HCT116 (cell line): Measurements from ENCODE around the gene SCAF4. TPM values are rescaled to one million over a fixed set of nuclear protein-coding genes. Genes with fewer than 3 reads are reported as not detected.

Source experiments
- ATAC-seq: fragments of 200-7000 bp; cut with Tn5 transposase; 2 replicates; pipeline ENCODE4 v1.9.1; 2020; ENCODE audit warnings: mild to moderate bottlenecking, moderate library complexity
- BruUV-seq: library from RNA; stranded (reverse); fragments of 400-500 nt; replicated peaks from 2 replicates; lab custom pipeline; 2021; lab: Mats Ljungman, UMichigan
- CTCF ChIA-PET: fragments of 300-600 bp; sonication (Branson Sonifier 250); formaldehyde crosslinking; loops from one replicate; lab custom pipeline; 2021; ENCODE audit warnings: antibody characterized with exemption; lab: Charles Lee
- POLR2A ChIA-PET: fragments of 300-600, 350-600 bp; sonication (Branson Sonifier 250); formaldehyde crosslinking; loops from one replicate; lab custom pipeline; 2021; ENCODE audit warnings: antibody characterized with exemption; lab: Charles Lee
- RAD21 ChIA-PET, 2 experiments: fragments of 300-600 bp; sonication (Branson Sonifier 250); formaldehyde crosslinking; loops; one replicate each; lab custom pipeline; 2023; ENCODE audit warnings: low total read pairs in 2 of 2; ENCODE audit not compliant: uncharacterized antibody in 2 of 2, unreplicated experiment in 2 of 2, low non-redundant PET in 1 of 2; lab: Charles Lee
- DNase-seq: peaks from one replicate; pipeline ENCODE4 v3.0.0-alpha.2; 2010; ENCODE audit warnings: low read depth, low spot score
- H2AFZ ChIP-seq: fragments of 200-600 bp; shearing (Covaris generic), sonication (generic); 2 replicates; pipeline ENCODE4 v1.6.1; 2017; ENCODE audit warnings: low read depth, mixed run types, mixed read lengths, antibody characterized with exemption, low read length; ENCODE audit not compliant: poor library complexity, severe bottlenecking
- H3K27ac ChIP-seq: 2 replicates; pipeline ENCODE4 v1.5.1; 2012; ENCODE audit warnings: low read depth, low read length
- H3K27me3 ChIP-seq: fragments of 200-600 bp; sonication (generic); 2 replicates; pipeline ENCODE4 v1.6.1; 2016; ENCODE audit warnings: mixed run types, low read length, mixed read lengths; ENCODE audit not compliant: insufficient read depth
- H3K36me3 ChIP-seq, 2 experiments: fragments of 200-500 bp in 1 of 2; fragments of 200-600 bp in 1 of 2; sonication (Bioruptor generic) in 1 of 2; sonication (generic) in 1 of 2; 2 replicates each; pipeline versions ENCODE4 v1.5.1 to v1.6.1; 2014 to 2016; ENCODE audit warnings: low read length in 2 of 2, inconsistent platforms in 1 of 2, mixed read lengths in 1 of 2, mixed run types in 1 of 2; ENCODE audit not compliant: insufficient read depth in 2 of 2, control insufficient read depth in 1 of 2
- H3K4me1 ChIP-seq, 2 experiments: fragments of 200-600 bp in 1 of 2; sonication (generic) in 1 of 2; 2 replicates each; pipeline versions ENCODE4 v1.5.1 to v1.6.1; 2012 to 2017; ENCODE audit warnings: low read length in 2 of 2, inconsistent platforms in 1 of 2, mild to moderate bottlenecking in 1 of 2, mixed read lengths in 1 of 2, mixed run types in 1 of 2, moderate library complexity in 1 of 2; ENCODE audit not compliant: insufficient read depth in 2 of 2, control insufficient read depth in 1 of 2
- H3K4me2 ChIP-seq: fragments of 200-600 bp; sonication (generic); 2 replicates; pipeline ENCODE4 v1.6.1; 2017; ENCODE audit warnings: mixed run types, low read length, mixed read lengths
- H3K4me3 ChIP-seq, 2 experiments: fragments of 200-600 bp in 1 of 2; sonication (generic) in 1 of 2; replicated peaks in 1 of 2; 2 replicates each; pipeline ENCODE4 v1.5.1; 2011 to 2016; ENCODE audit warnings: low read length in 2 of 2, control low read depth in 1 of 2, low read depth in 1 of 2, mild to moderate bottlenecking in 1 of 2, mixed read lengths in 1 of 2, mixed run types in 1 of 2
- H3K79me2 ChIP-seq: fragments of 200-600 bp; sonication (generic); 2 replicates; pipeline ENCODE4 v1.6.1; 2017; ENCODE audit warnings: mild to moderate bottlenecking, mixed run types, low read length, moderate library complexity, mixed read lengths; ENCODE audit not compliant: insufficient read depth
- H3K9ac ChIP-seq: fragments of 200-600 bp; sonication (generic); 2 replicates; pipeline ENCODE4 v1.6.1; 2016; ENCODE audit warnings: low read length, mixed read lengths
- H3K9me2 ChIP-seq: fragments of 200-600 bp; sonication (generic), shearing (Covaris generic); 2 replicates; pipeline ENCODE4 v1.6.1; 2017; ENCODE audit warnings: mixed run types, mild to moderate bottlenecking, moderate library complexity; ENCODE audit not compliant: insufficient read depth
- H3K9me3 ChIP-seq, 2 experiments: fragments of 200-500 bp in 1 of 2; fragments of 200-600 bp in 1 of 2; sonication (Bioruptor generic) in 1 of 2; sonication (generic) in 1 of 2; 2 replicates each; pipeline ENCODE4 v1.6.1; 2014 to 2017; ENCODE audit warnings: low read length in 2 of 2, mixed read lengths in 2 of 2, inconsistent platforms in 1 of 2, low read depth in 1 of 2, mild to moderate bottlenecking in 1 of 2, mixed run types in 1 of 2, moderate library complexity in 1 of 2; ENCODE audit not compliant: control insufficient read depth in 1 of 2, insufficient read depth in 1 of 2
- H4K20me1 ChIP-seq: fragments of 200-600 bp; sonication (generic), shearing (Covaris generic); 2 replicates; pipeline ENCODE4 v1.6.1; 2017; ENCODE audit warnings: mixed run types, mild to moderate bottlenecking, moderate library complexity; ENCODE audit not compliant: insufficient read depth
- CBX3 ChIP-seq: IDR thresholded peaks from 2 replicates; pipeline ENCODE4 v1.6.1; 2012; ENCODE audit warnings: low read depth
- CEBPB ChIP-seq: IDR thresholded peaks from 2 replicates; pipeline ENCODE4 v1.6.1; 2012; ENCODE audit warnings: low read depth
- EGR1 ChIP-seq: IDR thresholded peaks from 2 replicates; pipeline ENCODE4 v1.6.1; 2012; ENCODE audit warnings: low read depth
- EZH2 ChIP-seq: fragments of 200-600 bp; sonication (generic); IDR thresholded peaks from 2 replicates; pipeline ENCODE4 v1.6.1; 2017; ENCODE audit warnings: antibody characterized with exemption, mixed run types
- FOSL1 ChIP-seq: IDR thresholded peaks from 2 replicates; pipeline ENCODE4 v1.6.1; 2012; ENCODE audit warnings: low read depth
- JUND ChIP-seq: IDR thresholded peaks from 2 replicates; pipeline ENCODE4 v1.6.1; 2012
- POLR2A ChIP-seq: IDR thresholded peaks from 2 replicates; pipeline ENCODE4 v1.7.0; 2011; ENCODE audit warnings: borderline replicate concordance; ENCODE audit not compliant: insufficient read depth, insufficient read length; ENCODE audit errors: extremely low read depth
- POLR2AphosphoS5 ChIP-seq: IDR thresholded peaks from 2 replicates; pipeline ENCODE4 v1.6.1; 2011; ENCODE audit warnings: mild to moderate bottlenecking, low read depth, low read length, moderate library complexity
- RAD21 ChIP-seq: IDR thresholded peaks from 2 replicates; pipeline ENCODE4 v1.6.1; 2012; ENCODE audit warnings: low read depth, mild to moderate bottlenecking
- SIN3A ChIP-seq: IDR thresholded peaks from 2 replicates; pipeline ENCODE4 v1.6.1; 2012; ENCODE audit warnings: low read depth
- SP1 ChIP-seq: IDR thresholded peaks from 2 replicates; pipeline ENCODE4 v1.6.1; 2012; ENCODE audit warnings: low read depth
- TCF7L2 ChIP-seq: IDR thresholded peaks from 2 replicates; pipeline ENCODE4 v1.7.0; 2011; ENCODE audit warnings: borderline replicate concordance, inconsistent platforms; ENCODE audit not compliant: insufficient read depth, insufficient read length; ENCODE audit errors: extremely low read depth
- YY1 ChIP-seq: IDR thresholded peaks from 2 replicates; pipeline ENCODE4 v1.6.1; 2011; ENCODE audit warnings: low read length, low read depth, moderate library complexity, mild to moderate bottlenecking; ENCODE audit not compliant: insufficient replicate concordance; ENCODE audit errors: extremely low read depth
- ZFX ChIP-seq: fragments of 450-650 bp; IDR thresholded peaks from 2 replicates; pipeline ENCODE4 v1.6.1; 2017
- ZNF274 ChIP-seq: fragments of 200-500 bp; sonication (Bioruptor generic); IDR thresholded peaks from 2 replicates; pipeline ENCODE4 v1.6.1; 2014; ENCODE audit warnings: mild to moderate bottlenecking, low read depth, low read length, inconsistent platforms
- intact Hi-C: fragments of 100-400 bp; cut with micrococcal nuclease; formaldehyde crosslinking; loops from 2 replicates; pipeline ENCODE4 v1.10.0; 2022
- total RNA-seq: library from RNA; stranded (reverse); gene quantifications from one replicate; pipeline ENCODE4 v1.2.1, GENCODE V29; 2021; ENCODE audit not compliant: unreplicated experiment
- TF ChIP-seq, protein P1 (sequence below): IDR thresholded peaks from 2 replicates; pipeline ENCODE4 v1.6.1; 2011; ENCODE audit warnings: mild to moderate bottlenecking, low read length, moderate library complexity; ENCODE audit not compliant: insufficient replicate concordance; ENCODE audit errors: extremely low read depth
- TF ChIP-seq, protein P2 (sequence below): IDR thresholded peaks from 2 replicates; pipeline ENCODE4 v1.6.1; 2012
- TF ChIP-seq, protein P3 (sequence below), 3 experiments: fragments of 200-600 bp in 1 of 3; sonication (generic) in 1 of 3; IDR thresholded peaks in 2 of 3; conservative IDR thresholded peaks in 1 of 3; 2 replicates each; pipeline ENCODE4 v1.5.1; 2012 to 2017; ENCODE audit warnings: low read depth in 2 of 3, low read length in 2 of 3, antibody characterized with exemption in 1 of 3, borderline replicate concordance in 1 of 3, control low read depth in 1 of 3, mild to moderate bottlenecking in 1 of 3, mixed read lengths in 1 of 3, mixed run types in 1 of 3, moderate library complexity in 1 of 3; ENCODE audit not compliant: insufficient read depth in 1 of 3

SCAF4 gene
- total RNA-seq, 1 experiment from 2014 or later, result 31.1 TPM

DNA sequence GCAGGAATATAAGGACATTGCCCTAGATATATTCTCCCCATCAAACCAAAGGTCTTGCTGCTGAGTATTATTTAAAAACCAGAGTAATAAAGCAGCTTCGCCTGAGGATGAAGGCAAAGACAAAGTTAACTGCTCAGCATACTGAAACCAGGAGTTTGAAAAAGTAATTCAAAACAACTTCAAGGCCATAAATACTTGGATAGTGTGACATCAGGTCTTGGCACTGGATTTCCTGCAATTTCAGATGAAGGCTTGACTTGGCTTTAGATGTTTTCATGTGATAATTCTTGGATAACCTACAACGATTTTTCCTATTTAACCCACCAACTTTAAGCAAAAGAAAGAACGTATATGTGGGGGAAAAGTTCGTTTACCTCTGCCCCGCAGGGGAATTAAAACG, 61.8 kb downstream of the SCAF4 start (continued):
- TF ChIP-seq, protein P1, sequence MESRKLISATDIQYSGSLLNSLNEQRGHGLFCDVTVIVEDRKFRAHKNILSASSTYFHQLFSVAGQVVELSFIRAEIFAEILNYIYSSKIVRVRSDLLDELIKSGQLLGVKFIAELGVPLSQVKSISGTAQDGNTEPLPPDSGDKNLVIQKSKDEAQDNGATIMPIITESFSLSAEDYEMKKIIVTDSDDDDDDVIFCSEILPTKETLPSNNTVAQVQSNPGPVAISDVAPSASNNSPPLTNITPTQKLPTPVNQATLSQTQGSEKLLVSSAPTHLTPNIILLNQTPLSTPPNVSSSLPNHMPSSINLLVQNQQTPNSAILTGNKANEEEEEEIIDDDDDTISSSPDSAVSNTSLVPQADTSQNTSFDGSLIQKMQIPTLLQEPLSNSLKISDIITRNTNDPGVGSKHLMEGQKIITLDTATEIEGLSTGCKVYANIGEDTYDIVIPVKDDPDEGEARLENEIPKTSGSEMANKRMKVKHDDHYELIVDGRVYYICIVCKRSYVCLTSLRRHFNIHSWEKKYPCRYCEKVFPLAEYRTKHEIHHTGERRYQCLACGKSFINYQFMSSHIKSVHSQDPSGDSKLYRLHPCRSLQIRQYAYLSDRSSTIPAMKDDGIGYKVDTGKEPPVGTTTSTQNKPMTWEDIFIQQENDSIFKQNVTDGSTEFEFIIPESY, result no peak
- TF ChIP-seq TCF7L2 (no peak), SP1 (no peak), JUND (no peak), EGR1 (no peak), CEBPB (no peak), CBX3 (no peak), FOSL1 (no peak), POLR2A (no peak), EZH2 (no peak), POLR2AphosphoS5 (no peak)

DNA sequence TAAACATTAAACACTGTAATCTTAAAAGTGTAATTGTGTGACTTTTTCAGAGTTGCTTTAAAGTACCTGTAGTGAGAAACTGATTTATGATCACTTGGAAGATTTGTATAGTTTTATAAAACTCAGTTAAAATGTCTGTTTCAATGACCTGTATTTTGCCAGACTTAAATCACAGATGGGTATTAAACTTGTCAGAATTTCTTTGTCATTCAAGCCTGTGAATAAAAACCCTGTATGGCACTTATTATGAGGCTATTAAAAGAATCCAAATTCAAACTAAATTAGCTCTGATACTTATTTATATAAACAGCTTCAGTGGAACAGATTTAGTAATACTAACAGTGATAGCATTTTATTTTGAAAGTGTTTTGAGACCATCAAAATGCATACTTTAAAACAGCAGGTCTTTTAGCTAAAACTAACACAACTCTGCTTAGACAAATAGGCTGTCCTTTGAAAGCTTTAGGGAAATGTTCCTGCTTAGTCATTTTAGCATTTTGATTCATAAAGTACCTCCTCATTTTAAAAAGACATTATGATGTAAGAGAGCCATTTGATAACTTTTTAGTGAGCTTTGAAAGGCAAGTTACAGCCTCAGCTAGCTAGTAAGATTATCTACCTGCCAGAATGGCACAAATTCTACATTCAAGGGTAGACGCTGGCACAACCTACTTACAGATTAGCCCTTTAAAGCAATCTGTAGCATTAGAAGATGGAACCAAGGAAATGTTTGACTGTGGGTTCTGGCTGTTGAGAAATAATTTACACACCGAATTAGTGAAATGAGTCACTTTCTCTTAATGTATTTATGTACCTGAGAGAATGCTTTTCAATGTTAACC, 63.0 kb downstream of the SCAF4 start:
- H3K27ac ChIP-seq, result no peak overlapping the region
- peaks cover 12% of the 10 kb centered on the region; the same call in 1 of the 2 replicates for H4K20me1 ChIP-seq
- intact Hi-C loops, result no loop called here
- H3K79me2 ChIP-seq, result peaks cover 36% of the 10 kb centered on the region
- H3K4me3 ChIP-seq, result no peak overlapping the region
- DNase-seq, result no peak
- ChIA-PET POLR2A (no interaction called here), CTCF (no interaction called here), RAD21 (no interaction called here)
- H3K4me1 ChIP-seq, result 0 out of 4 replicates have a peak, but pooled peaks cover 0 to 3% of the 10 kb centered on the region in 2 experiments
- H3K9ac ChIP-seq, result no peak overlapping the region
- H3K27me3 ChIP-seq, result no peaks in the 10 kb centered on the region
- H3K36me3 ChIP-seq, result peaks cover 39 to 40% of the 10 kb centered on the region in 2 experiments; a peak in 3 of 4 replicates
- no TSS peak for BruUV-seq
- H3K4me2 ChIP-seq, result no peak overlapping the region
- ATAC-seq, result no peak
- H2AFZ ChIP-seq, result no peak overlapping the region
- H3K9me3 ChIP-seq, result no peaks in the 10 kb centered on the region
- no peaks in the 10 kb centered on the region for H3K9me2 ChIP-seq
- TF ChIP-seq POLR2A (no peak), EGR1 (no peak), EZH2 (no peak), SIN3A (no peak), RAD21 (no peak), SP1 (no peak), CBX3 (no peak), ZNF274 (no peak), ZFX (no peak), POLR2AphosphoS5 (no peak), YY1 (no peak), TCF7L2 (no peak)
- TF ChIP-seq, protein P2, sequence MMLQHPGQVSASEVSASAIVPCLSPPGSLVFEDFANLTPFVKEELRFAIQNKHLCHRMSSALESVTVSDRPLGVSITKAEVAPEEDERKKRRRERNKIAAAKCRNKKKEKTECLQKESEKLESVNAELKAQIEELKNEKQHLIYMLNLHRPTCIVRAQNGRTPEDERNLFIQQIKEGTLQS, result no peak
- TF ChIP-seq, protein P3, sequence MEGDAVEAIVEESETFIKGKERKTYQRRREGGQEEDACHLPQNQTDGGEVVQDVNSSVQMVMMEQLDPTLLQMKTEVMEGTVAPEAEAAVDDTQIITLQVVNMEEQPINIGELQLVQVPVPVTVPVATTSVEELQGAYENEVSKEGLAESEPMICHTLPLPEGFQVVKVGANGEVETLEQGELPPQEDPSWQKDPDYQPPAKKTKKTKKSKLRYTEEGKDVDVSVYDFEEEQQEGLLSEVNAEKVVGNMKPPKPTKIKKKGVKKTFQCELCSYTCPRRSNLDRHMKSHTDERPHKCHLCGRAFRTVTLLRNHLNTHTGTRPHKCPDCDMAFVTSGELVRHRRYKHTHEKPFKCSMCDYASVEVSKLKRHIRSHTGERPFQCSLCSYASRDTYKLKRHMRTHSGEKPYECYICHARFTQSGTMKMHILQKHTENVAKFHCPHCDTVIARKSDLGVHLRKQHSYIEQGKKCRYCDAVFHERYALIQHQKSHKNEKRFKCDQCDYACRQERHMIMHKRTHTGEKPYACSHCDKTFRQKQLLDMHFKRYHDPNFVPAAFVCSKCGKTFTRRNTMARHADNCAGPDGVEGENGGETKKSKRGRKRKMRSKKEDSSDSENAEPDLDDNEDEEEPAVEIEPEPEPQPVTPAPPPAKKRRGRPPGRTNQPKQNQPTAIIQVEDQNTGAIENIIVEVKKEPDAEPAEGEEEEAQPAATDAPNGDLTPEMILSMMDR (IDR thresholded peaks at IDR 0.05 in 2 of 3, conservative IDR thresholded peaks at IDR 0.05 in 1 of 3; ENCODE audit: borderline replicate concordance in 1 of 3, insufficient read depth in 1 of 3, low read depth in 2 of 3, low read length in 2 of 3), result no peak
